T-helper 2 cell treated with Interferon-gamma antibody and Interleukin-4, amounts not matched to agents 5 μg/mL and 100 μg/mL, for 36 hours (primary cell): ENCODE data around the gene CD300LB.
"Not testable (repeated sequence)": the region's sequence is repeated elsewhere in the genome, so short reads cannot be mapped to it uniquely, and the experiment has no call there.

Experiments
- DNase-seq: peaks from one replicate; pipeline ENCODE4 v3.0.0; 2021; ENCODE audit warnings: low spot score
- H3K27ac Mint-ChIP-seq: one replicate; pipeline ENCODE4 v1.8.0; 2021; ENCODE audit warnings: mild to moderate bottlenecking, mixed read lengths
- H3K27me3 Mint-ChIP-seq: one replicate; pipeline ENCODE4 v1.8.0; 2021; ENCODE audit warnings: low read depth, mixed read lengths
- H3K36me3 Mint-ChIP-seq: one replicate; pipeline ENCODE4 v1.8.0; 2021; ENCODE audit warnings: low read depth, mixed read lengths
- H3K4me1 Mint-ChIP-seq: one replicate; pipeline ENCODE4 v1.8.0; 2021; ENCODE audit warnings: low read depth, mixed read lengths
- H3K4me3 Mint-ChIP-seq: one replicate; pipeline ENCODE4 v1.8.0; 2022; ENCODE audit warnings: mild to moderate bottlenecking, moderate library complexity, mixed read lengths
- H3K9me3 Mint-ChIP-seq: one replicate; pipeline ENCODE4 v1.8.0; 2021; ENCODE audit warnings: mixed read lengths

The CD300LB gene

GRCh38 chr17:74526681-74527080, 4.6 kb downstream of the CD300LB start:
- peaks cover 2% of the 10 kb centered on the region for H3K4me1 Mint-ChIP-seq
- H3K27me3 Mint-ChIP-seq, result peaks cover 3% of the 10 kb centered on the region
- H3K9me3 Mint-ChIP-seq, result peaks cover 5% of the 10 kb centered on the region
- H3K36me3 Mint-ChIP-seq, result no peaks in the 10 kb centered on the region
- no peak for DNase-seq
- no peak overlapping the region for H3K27ac Mint-ChIP-seq
- no peak overlapping the region for H3K4me3 Mint-ChIP-seq

GRCh38 chr17:74525781-74526288, 5.4 kb downstream of the CD300LB start:
- DNase-seq, result no peak
- H3K9me3 Mint-ChIP-seq, result peaks cover 5% of the 10 kb centered on the region
- H3K4me1 Mint-ChIP-seq, result peaks cover 8% of the 10 kb centered on the region
- no peak overlapping the region for H3K4me3 Mint-ChIP-seq
- no peak overlapping the region for H3K27ac Mint-ChIP-seq
- H3K36me3 Mint-ChIP-seq, result no peaks in the 10 kb centered on the region
- H3K27me3 Mint-ChIP-seq, result peaks cover 3% of the 10 kb centered on the region

- H3K4me3 Mint-ChIP-seq, result no peak overlapping the region
- H3K27me3 Mint-ChIP-seq, result peaks cover 3% of the 10 kb centered on the region
These were observed 5.9 kb downstream of the CD300LB start for GRCh38 chr17:74525465-74525725.

GRCh38 chr17:74524653-74525464, 6.4 kb downstream of the CD300LB start:
- no peak overlapping the region for H3K27ac Mint-ChIP-seq
- peaks cover 5% of the 10 kb centered on the region for H3K9me3 Mint-ChIP-seq
- peaks cover 10% of the 10 kb centered on the region for H3K4me1 Mint-ChIP-seq
- no peak overlapping the region for H3K4me3 Mint-ChIP-seq
- no peak for DNase-seq
- no peaks in the 10 kb centered on the region for H3K36me3 Mint-ChIP-seq
- H3K27me3 Mint-ChIP-seq, result peaks cover 3% of the 10 kb centered on the region

More at GRCh38 chr17:74525465-74525725, 5.9 kb downstream of the CD300LB start:
- H3K9me3 Mint-ChIP-seq, result peaks cover 5% of the 10 kb centered on the region
- peaks cover 9% of the 10 kb centered on the region for H3K4me1 Mint-ChIP-seq
- no peak for DNase-seq
- H3K27ac Mint-ChIP-seq, result no peak overlapping the region
- H3K36me3 Mint-ChIP-seq, result no peaks in the 10 kb centered on the region

- no peak for DNase-seq
These were observed 8.0 kb downstream of the CD300LB start for GRCh38 chr17:74523308-74523707.

GRCh38 chr17:74522381-74523105, 8.7 kb downstream of the CD300LB start:
- H3K4me1 Mint-ChIP-seq, result peaks cover 10% of the 10 kb centered on the region
- no peak overlapping the region for H3K4me3 Mint-ChIP-seq

More at GRCh38 chr17:74523308-74523707, 8.0 kb downstream of the CD300LB start:
- Mint-ChIP-seq H3K4me1 (peaks cover 10% of the 10 kb centered on the region), H3K36me3 (no peaks in the 10 kb centered on the region), H3K4me3 (no peak overlapping the region), H3K27ac (no peak overlapping the region), H3K27me3 (peaks cover 1% of the 10 kb centered on the region), H3K9me3 (peaks cover 10% of the 10 kb centered on the region)

GRCh38 chr17:74521701-74522201, 9.5 kb downstream of the CD300LB start:
- Mint-ChIP-seq H3K27ac (no peak overlapping the region), H3K27me3 (no peaks in the 10 kb centered on the region), H3K9me3 (peaks cover 17% of the 10 kb centered on the region), H3K36me3 (no peaks in the 10 kb centered on the region), H3K4me1 (peaks cover 10% of the 10 kb centered on the region), H3K4me3 (no peak overlapping the region)
- peak; percentile 23 for DNase-seq

More at GRCh38 chr17:74522381-74523105, 8.7 kb downstream of the CD300LB start:
- Mint-ChIP-seq H3K36me3 (no peaks in the 10 kb centered on the region), H3K27ac (no peak overlapping the region), H3K27me3 (peaks cover 1% of the 10 kb centered on the region), H3K9me3 (peaks cover 17% of the 10 kb centered on the region)
- DNase-seq, result no peak

GRCh38 chr17:74520790-74521480, 10.3 kb downstream of the CD300LB start:
- Mint-ChIP-seq H3K9me3 (peaks cover 17% of the 10 kb centered on the region), H3K4me1 (peaks cover 10% of the 10 kb centered on the region), H3K27me3 (no peaks in the 10 kb centered on the region), H3K4me3 (no peak overlapping the region), H3K36me3 (no peaks in the 10 kb centered on the region), H3K27ac (no peak overlapping the region)
- DNase-seq, result no peak

GRCh38 chr17:74520016-74520434, 11.2 kb downstream of the CD300LB start:
- peak; percentile 30 for DNase-seq
- H3K4me1 Mint-ChIP-seq, result peaks cover 10% of the 10 kb centered on the region
- no peak overlapping the region for H3K27ac Mint-ChIP-seq
- H3K4me3 Mint-ChIP-seq, result no peak overlapping the region
- peaks cover 17% of the 10 kb centered on the region for H3K9me3 Mint-ChIP-seq
- H3K36me3 Mint-ChIP-seq, result no peaks in the 10 kb centered on the region
- no peaks in the 10 kb centered on the region for H3K27me3 Mint-ChIP-seq

- Mint-ChIP-seq H3K36me3 (peaks cover 11% of the 10 kb centered on the region), H3K9me3 (peaks cover 29% of the 10 kb centered on the region), H3K4me1 (peaks cover 21% of the 10 kb centered on the region)
- H3K27ac Mint-ChIP-seq, DNase-seq, H3K27me3 Mint-ChIP-seq, H3K4me3 Mint-ChIP-seq: not testable (repeated sequence)
These were observed 12.8 kb downstream of the CD300LB start for GRCh38 chr17:74518413-74518981.

- Mint-ChIP-seq H3K9me3 (peaks cover 24% of the 10 kb centered on the region), H3K27ac (no peak overlapping the region), H3K27me3 (peaks cover 9% of the 10 kb centered on the region), H3K4me1 (peaks cover 20% of the 10 kb centered on the region), H3K36me3 (peaks cover 11% of the 10 kb centered on the region), H3K4me3 (no peak overlapping the region)
- DNase-seq, result no peak
These were observed 14.5 kb downstream of the CD300LB start for GRCh38 chr17:74516561-74517328.

- Mint-ChIP-seq H3K9me3 (peaks cover 24% of the 10 kb centered on the region), H3K27ac (no peak overlapping the region), H3K4me1 (peaks cover 15% of the 10 kb centered on the region), H3K4me3 (no peak overlapping the region), H3K36me3 (peaks cover 11% of the 10 kb centered on the region), H3K27me3 (peaks cover 9% of the 10 kb centered on the region)
- DNase-seq, result no peak
These were observed 15.3 kb downstream of the CD300LB start for GRCh38 chr17:74515941-74516340.
